Transverse colon (tissue), 4 donors: ENCODE results near the gene FAM162A. TPM values are rescaled to one million over a fixed set of nuclear protein-coding genes. Genes with fewer than 3 reads are reported as not detected.

Experiments
- DNase-seq: peaks from one replicate; pipeline ENCODE4 v3.0.0-alpha.2; 2019
- H3K27ac ChIP-seq, 4 donors: fragments of 200-600 bp; sonication (generic); 2 replicates each; pipeline ENCODE4 v1.5.1; 2016 to 2018; ENCODE audit warnings: inconsistent platforms in 4 of 4
- H3K27me3 ChIP-seq: fragments of 200-600 bp; sonication (generic); 2 replicates; pipeline ENCODE4 v1.5.1; 2017; ENCODE audit warnings: inconsistent platforms
- H3K36me3 ChIP-seq, 4 donors: fragments of 200-600 bp; sonication (generic); 2 replicates each; pipeline ENCODE4 v1.5.1; 2017 to 2019; ENCODE audit warnings: inconsistent platforms in 4 of 4
- H3K4me1 ChIP-seq, 4 donors: fragments of 200-600 bp; sonication (generic); 2 replicates each; pipeline ENCODE4 v1.5.1; 2017 to 2020; ENCODE audit warnings: inconsistent platforms in 4 of 4
- H3K4me3 ChIP-seq, 4 donors: fragments of 200-600 bp; sonication (generic); 1 replicate in 1 of 4; 2 replicates in 3 of 4; pipeline versions ENCODE4 v1.5.1 to v1.6.1; 2017 to 2019; ENCODE audit warnings: inconsistent platforms in 4 of 4
- H3K9me3 ChIP-seq, 2 donors: fragments of 200-600 bp; sonication (generic); 2 replicates each; pipeline ENCODE4 v1.5.1; 2017 to 2019; ENCODE audit warnings: inconsistent platforms in 2 of 2
- EP300 ChIP-seq: sonication (generic); formaldehyde crosslinking; IDR thresholded peaks from one replicate; pipeline ENCODE4 v1.6.1; 2017; ENCODE audit warnings: antibody characterized with exemption, low read depth
- POLR2A ChIP-seq: fragments of 450-650 bp; IDR thresholded peaks from one replicate; pipeline ENCODE4 v1.6.1; 2016; ENCODE audit warnings: antibody characterized with exemption, mild to moderate bottlenecking, moderate library complexity
- POLR2AphosphoS5 ChIP-seq, 3 donors: sonication (generic); formaldehyde crosslinking; IDR thresholded peaks; one replicate each; pipeline ENCODE4 v1.6.1; 2016; ENCODE audit warnings: antibody characterized with exemption in 3 of 3
- WGBS, 2 donors: methylation state at CpG; one replicate each; pipeline ENCODE4 v1.1.5; 2018; ENCODE audit warnings: low coverage in 1 of 2; 5-methylcytosine and 5-hydroxymethylcytosine counted together
- in situ Hi-C, 4 donors: fragments of 200-750 bp; cut with MboI; loops; one replicate each; pipeline versions ENCODE4 v1.15.0 to v1.15.1; 2017; ENCODE audit warnings: low sequenced_read_pairs in 3 of 4, low pct_ligation_motif_present in 1 of 4, low pct_unique_long_range_greater_than_20kb in 1 of 4
- intact Hi-C: fragments of 100-400 bp; cut with DNase I; formaldehyde crosslinking; loops from one replicate; pipeline ENCODE4 v1.15.1; 2023; ENCODE audit warnings: low total_unique reads
- total RNA-seq, 4 donors: library from RNA; depleted of rRNA; stranded (reverse); fragments of >200 nt; gene quantifications; one replicate each; pipeline ENCODE4 v1.1.0, GENCODE V29; 2016
- TF ChIP-seq, protein P1 (sequence below), 5 experiments: fragments of 200-600 bp in 3 of 5; fragments of 450-650 bp in 2 of 5; sonication (generic) in 3 of 5; IDR thresholded peaks; 1 replicate in 2 of 5; 2 replicates in 3 of 5; pipeline ENCODE4 v1.5.1; 2016 to 2017; ENCODE audit warnings: antibody characterized with exemption in 5 of 5, inconsistent platforms in 3 of 5, mild to moderate bottlenecking in 2 of 5, moderate library complexity in 1 of 5

The FAM162A gene
- total RNA-seq, 4 donors from 2014 or later = 11.2 to 116 (median 57.6) TPM

GRCh38 chr3:122389197-122389596 lies 5.2 kb downstream of the FAM162A start:
- Histone ChIP-seq H3K36me3 (no peaks in the 10 kb centered on the region), H3K4me1 (peaks cover 4 to 52% (median 18%) of the 10 kb centered on the region in 4 donors), H3K9me3 (no peaks in the 10 kb centered on the region), H3K4me3 (no peak overlapping the region), H3K27ac (no peak overlapping the region), H3K27me3 (no peaks in the 10 kb centered on the region)
- TF ChIP-seq POLR2AphosphoS5 (IDR thresholded peaks at IDR 0.05) (no peak), POLR2A (no peak)
- intact Hi-C loops (no loop called here), in situ Hi-C loops (loop anchor here in 2 of 4 donors (10.0 to 25.0 kb wide), 2 partner anchors 286 to 298 kb away; partner anchors contain the start of gene PARP14 (in 1 of the 2))
- DNase-seq = no peak

GRCh38 chr3:122389892-122390291 lies 5.9 kb downstream of the FAM162A start:
- peaks cover 0 to 3% (median 0%) of the 10 kb centered on the region in 4 donors for H3K36me3 ChIP-seq
- H3K4me1 ChIP-seq = peaks cover 4 to 48% (median 16%) of the 10 kb centered on the region in 4 donors
- H3K27ac ChIP-seq = peak overlapping the region in 2 of 4 donors; percentile 2 to 14
- intact Hi-C loops (loop anchor here (5.0 kb wide), 1 partner anchor 292 kb away; the partner anchor contains the start of gene PARP14), in situ Hi-C loops (loop anchor here in 3 of 4 donors (10.0 to 25.0 kb wide), 2 partner anchors 285 to 297 kb away; partner anchors contain the start of gene PARP14 (in 1 of the 3))
- TF ChIP-seq, protein P1, sequence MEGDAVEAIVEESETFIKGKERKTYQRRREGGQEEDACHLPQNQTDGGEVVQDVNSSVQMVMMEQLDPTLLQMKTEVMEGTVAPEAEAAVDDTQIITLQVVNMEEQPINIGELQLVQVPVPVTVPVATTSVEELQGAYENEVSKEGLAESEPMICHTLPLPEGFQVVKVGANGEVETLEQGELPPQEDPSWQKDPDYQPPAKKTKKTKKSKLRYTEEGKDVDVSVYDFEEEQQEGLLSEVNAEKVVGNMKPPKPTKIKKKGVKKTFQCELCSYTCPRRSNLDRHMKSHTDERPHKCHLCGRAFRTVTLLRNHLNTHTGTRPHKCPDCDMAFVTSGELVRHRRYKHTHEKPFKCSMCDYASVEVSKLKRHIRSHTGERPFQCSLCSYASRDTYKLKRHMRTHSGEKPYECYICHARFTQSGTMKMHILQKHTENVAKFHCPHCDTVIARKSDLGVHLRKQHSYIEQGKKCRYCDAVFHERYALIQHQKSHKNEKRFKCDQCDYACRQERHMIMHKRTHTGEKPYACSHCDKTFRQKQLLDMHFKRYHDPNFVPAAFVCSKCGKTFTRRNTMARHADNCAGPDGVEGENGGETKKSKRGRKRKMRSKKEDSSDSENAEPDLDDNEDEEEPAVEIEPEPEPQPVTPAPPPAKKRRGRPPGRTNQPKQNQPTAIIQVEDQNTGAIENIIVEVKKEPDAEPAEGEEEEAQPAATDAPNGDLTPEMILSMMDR (IDR thresholded peaks at IDR 0.05) = no peak
- TF ChIP-seq POLR2A = no peak
- no peak for TF ChIP-seq EP300
- no peak for TF ChIP-seq POLR2AphosphoS5 (IDR thresholded peaks at IDR 0.05)
- H3K27me3 ChIP-seq = no peaks in the 10 kb centered on the region
- no peaks in the 10 kb centered on the region for H3K9me3 ChIP-seq
- H3K4me3 ChIP-seq = no peak overlapping the region
- 86 to 92% methylated on average over 4 of the region's 4 CpGs for WGBS, 2 donors
- DNase-seq = no peak

- no peak for DNase-seq
- peaks cover 0 to 7% (median 0%) of the 10 kb centered on the region in 4 donors for H3K36me3 ChIP-seq
- no peak overlapping the region for H3K4me3 ChIP-seq
- H3K9me3 ChIP-seq = no peaks in the 10 kb centered on the region
- in situ Hi-C loops = loop anchor here in 2 of 4 donors (10.0 to 25.0 kb wide), 2 partner anchors 284 to 297 kb away; partner anchors contain the start of gene PARP14 (in 1 of the 2)
- H3K27ac ChIP-seq = peak overlapping the region in 2 of 4 donors; percentile 2 to 14
- intact Hi-C loops = loop anchor here (5.0 kb wide), 1 partner anchor 292 kb away; the partner anchor contains the start of gene PARP14
- 43 to 63% methylated on average over 2 to 4 of the region's 4 CpGs for WGBS, 2 donors
- no peaks in the 10 kb centered on the region for H3K27me3 ChIP-seq
- TF ChIP-seq EP300 (no peak), POLR2AphosphoS5 (IDR thresholded peaks at IDR 0.05) (no peak), POLR2A (no peak)
- TF ChIP-seq, protein P1 (IDR thresholded peaks at IDR 0.05) = no peak
- peaks cover 4 to 40% (median 14%) of the 10 kb centered on the region in 4 donors for H3K4me1 ChIP-seq
Observed at GRCh38 chr3:122390665-122391064, 6.7 kb downstream of the FAM162A start.

DNA sequence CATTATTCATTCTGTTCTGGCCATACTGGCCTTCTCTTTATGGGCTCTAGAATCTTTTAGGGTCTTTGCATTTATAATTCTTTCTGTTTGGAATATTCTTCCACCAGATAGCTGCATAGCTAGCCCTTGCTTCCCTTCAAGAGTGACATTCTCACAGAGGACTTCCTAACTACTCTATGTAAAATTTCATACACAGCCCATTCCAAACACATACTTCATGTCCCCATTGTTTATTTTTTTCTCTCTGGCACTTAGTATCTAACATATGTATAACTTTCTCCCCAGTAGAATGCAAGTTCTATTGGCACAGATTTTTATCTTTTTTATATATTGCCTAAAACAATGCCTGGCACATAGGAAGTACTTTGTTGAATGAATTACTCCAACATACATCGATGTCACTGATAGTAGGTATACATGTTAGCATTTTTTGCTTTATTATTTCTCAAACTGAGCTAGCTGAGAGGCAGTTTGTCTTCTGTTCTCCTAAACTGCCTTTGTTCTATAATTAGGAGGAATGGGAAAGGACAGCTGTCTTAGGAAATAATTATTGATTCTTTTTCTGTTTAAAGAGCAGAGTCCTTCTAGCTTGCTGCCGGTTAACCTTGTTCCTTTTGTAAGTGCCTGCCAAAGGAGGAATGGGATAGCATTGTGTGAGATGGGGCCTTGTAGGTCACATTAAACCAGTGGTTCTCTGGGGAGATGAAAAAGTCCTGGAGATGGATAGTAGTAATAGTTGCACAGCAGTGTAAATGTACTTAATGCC lies 7.9 kb downstream of the FAM162A start:
- intact Hi-C loops = loop anchor here (5.0 kb wide), 1 partner anchor 290 kb away; the partner anchor contains the start of gene PARP14
- H3K27ac ChIP-seq = no peak overlapping the region
- peaks cover 4 to 29% (median 10%) of the 10 kb centered on the region in 4 donors for H3K4me1 ChIP-seq
- no peak overlapping the region for H3K4me3 ChIP-seq
- no peaks in the 10 kb centered on the region for H3K9me3 ChIP-seq
- H3K36me3 ChIP-seq = peaks cover 0 to 7% (median 0%) of the 10 kb centered on the region in 4 donors
- in situ Hi-C loops = loop anchor here in 2 of 4 donors (10.0 to 25.0 kb wide), 2 partner anchors 283 to 295 kb away; partner anchors contain the start of gene PARP14 (in 1 of the 2)
- 36 to 63% methylated on average over 2 of the region's 2 CpGs for WGBS, 2 donors
- H3K27me3 ChIP-seq = no peaks in the 10 kb centered on the region
- no peak for TF ChIP-seq POLR2A
- TF ChIP-seq, protein P1 (IDR thresholded peaks at IDR 0.05) = no peak
- no peak for TF ChIP-seq POLR2AphosphoS5 (IDR thresholded peaks at IDR 0.05)
- TF ChIP-seq EP300 = no peak
- DNase-seq = no peak
